Caco-2 (cell line): Measurements from ENCODE around the gene LIG1. TPM values are rescaled to one million over a fixed set of nuclear protein-coding genes. Genes with fewer than 3 reads are reported as not detected.

Experiments
- BruUV-seq: library from RNA; stranded (reverse); fragments of 400-500 nt; replicated peaks from 2 replicates; lab custom pipeline; 2021; lab: Mats Ljungman, UMichigan
- CTCF ChIA-PET: fragments of 300-600 bp; sonication (Branson Sonifier 250); formaldehyde crosslinking; loops from one replicate; lab custom pipeline; 2022; ENCODE audit warnings: antibody characterized with exemption; lab: Charles Lee
- POLR2A ChIA-PET: fragments of 300-600 bp; sonication (Branson Sonifier 250); formaldehyde crosslinking; loops from one replicate; lab custom pipeline; 2022; ENCODE audit warnings: antibody characterized with exemption; lab: Charles Lee
- DNase-seq, 2 experiments: peaks; one replicate each; pipeline versions ENCODE4 v3.0.0 to v3.0.0-alpha.2; 2020 to 2022
- H3K27me3 ChIP-seq: replicated peaks from 2 replicates; pipeline ENCODE4 v1.6.0; 2011; ENCODE audit warnings: low read length; ENCODE audit not compliant: control insufficient read depth, insufficient read depth
- H3K36me3 ChIP-seq: 2 replicates; pipeline ENCODE4 v1.5.1; 2011; ENCODE audit warnings: low read length; ENCODE audit not compliant: control insufficient read depth, insufficient read depth
- H3K4me1 ChIP-seq: fragments of 250-450 bp; sonication (Bioruptor Pico); 2 replicates; pipeline ENCODE4 v1.5.1; 2020; ENCODE audit warnings: mild to moderate bottlenecking
- H3K4me3 ChIP-seq: 2 replicates; pipeline ENCODE4 v1.5.1; 2011; ENCODE audit warnings: low read depth, mild to moderate bottlenecking, control low read depth, low read length
- H3K9me3 ChIP-seq: fragments of 250-450 bp; sonication (Bioruptor Pico); 2 replicates; pipeline ENCODE4 v1.5.1; 2020; ENCODE audit warnings: mild to moderate bottlenecking, moderate library complexity
- H3K27ac Mint-ChIP-seq: one replicate; pipeline ENCODE4 v1.8.0; 2022; ENCODE audit warnings: mixed read lengths; ENCODE audit not compliant: unreplicated experiment
- H3K27me3 Mint-ChIP-seq: one replicate; pipeline ENCODE4 v1.8.0; 2022; ENCODE audit warnings: mixed read lengths; ENCODE audit not compliant: insufficient read depth, unreplicated experiment
- H3K36me3 Mint-ChIP-seq: one replicate; pipeline ENCODE4 v1.8.0; 2022; ENCODE audit warnings: mild to moderate bottlenecking, mixed read lengths; ENCODE audit not compliant: insufficient read depth, unreplicated experiment
- H3K4me1 Mint-ChIP-seq: one replicate; pipeline ENCODE4 v1.8.0; 2022; ENCODE audit warnings: low read depth, mixed read lengths; ENCODE audit not compliant: unreplicated experiment
- H3K4me3 Mint-ChIP-seq: one replicate; pipeline ENCODE4 v1.8.0; 2022; ENCODE audit warnings: mild to moderate bottlenecking, moderate library complexity, mixed read lengths; ENCODE audit not compliant: unreplicated experiment
- H3K9me3 Mint-ChIP-seq: one replicate; pipeline ENCODE4 v1.8.0; 2022; ENCODE audit warnings: mixed read lengths; ENCODE audit not compliant: unreplicated experiment
- CTCF ChIP-seq, 2 experiments: fragments of 200-600 bp in 1 of 2; IDR thresholded peaks; 1 replicate in 1 of 2; 2 replicates in 1 of 2; pipeline versions ENCODE4 v1.5.1 to v1.8.0; 2011 to 2022; ENCODE audit warnings: antibody characterized with exemption in 1 of 2, control low read depth in 1 of 2, inconsistent platforms in 1 of 2, low read depth in 1 of 2, low read length in 1 of 2, mild to moderate bottlenecking in 1 of 2, moderate library complexity in 1 of 2; ENCODE audit not compliant: insufficient read depth in 1 of 2, severe bottlenecking in 1 of 2, unreplicated experiment in 1 of 2
- intact Hi-C: fragments of 100-400 bp; cut with micrococcal nuclease; formaldehyde crosslinking; loops from one replicate; pipeline ENCODE4 v1.10.0; 2022; ENCODE audit not compliant: unreplicated experiment
- total RNA-seq: library from RNA; stranded (reverse); gene quantifications from 2 replicates; pipeline ENCODE4 v1.2.3, GENCODE V29; 2022

The LIG1 gene
- total RNA-seq, 1 experiment from 2014 or later = 78.7 TPM

- Mint-ChIP-seq H3K36me3 (peaks cover 44% of the 10 kb centered on the region), H3K27ac (no peak overlapping the region), H3K9me3 (no peaks in the 10 kb centered on the region), H3K27me3 (no peaks in the 10 kb centered on the region), H3K4me1 (peaks cover 8% of the 10 kb centered on the region), H3K4me3 (no peak overlapping the region)
- H3K4me3 ChIP-seq = no peak overlapping the region
- CTCF ChIA-PET = no interaction called here
- no peak for DNase-seq
- POLR2A ChIA-PET = no interaction called here
- no peaks in the 10 kb centered on the region for H3K36me3 ChIP-seq
- intact Hi-C loops = no loop called here
- no peaks in the 10 kb centered on the region for H3K9me3 ChIP-seq
- TF ChIP-seq CTCF (IDR thresholded peaks at IDR 0.05; ENCODE audit: insufficient read depth in 1 of 2, low read depth in 1 of 2, low read length in 1 of 2, severe bottlenecking in 1 of 2, unreplicated experiment in 1 of 2) = no peak
- peaks cover 16% of the 10 kb centered on the region for H3K4me1 ChIP-seq
- H3K27me3 ChIP-seq = no peaks in the 10 kb centered on the region
- BruUV-seq = no TSS peak
Observed at GRCh38 chr19:48127561-48127960, 42.6 kb downstream of the LIG1 start.

- ChIA-PET POLR2A (interaction anchor here (0.7 kb wide), 1 partner anchor 14 kb away, joined by 8 read pairs; the partner anchor contains the start of gene PLA2G4C), CTCF (interaction anchor here (0.5 to 2.0 kb wide), 6 partner anchors 13 to 1767 kb away, joined by 3 to 7 read pairs (median 3); partner anchors contain the start of gene PLA2G4C)
- Mint-ChIP-seq H3K36me3 (peaks cover 43% of the 10 kb centered on the region), H3K4me3 (peak overlapping the region; percentile 21), H3K4me1 (peaks cover 12% of the 10 kb centered on the region), H3K9me3 (no peaks in the 10 kb centered on the region), H3K27ac (peak overlapping the region; percentile 58), H3K27me3 (no peaks in the 10 kb centered on the region)
- no TSS peak for BruUV-seq
- Histone ChIP-seq H3K27me3 (no peaks in the 10 kb centered on the region), H3K4me1 (peaks cover 16% of the 10 kb centered on the region), H3K9me3 (no peaks in the 10 kb centered on the region), H3K4me3 (no peak overlapping the region), H3K36me3 (no peaks in the 10 kb centered on the region)
- peak; percentile 15 to 36 for TF ChIP-seq CTCF (IDR thresholded peaks at IDR 0.05; ENCODE audit: insufficient read depth in 1 of 2, low read depth in 1 of 2, low read length in 1 of 2, severe bottlenecking in 1 of 2, unreplicated experiment in 1 of 2)
- intact Hi-C loops = loop anchor here (1.0 kb wide), 2 partner anchors 17 to 28 kb away; no protein-coding TSS in a partner anchor
- peak; percentile 64 to 78 for DNase-seq
Observed at GRCh38 chr19:48123907-48124651, 46.1 kb downstream of the LIG1 start.

- Histone ChIP-seq H3K9me3 (no peaks in the 10 kb centered on the region), H3K27me3 (no peaks in the 10 kb centered on the region), H3K4me3 (no peak overlapping the region), H3K4me1 (peaks cover 16% of the 10 kb centered on the region), H3K36me3 (no peaks in the 10 kb centered on the region)
- POLR2A ChIA-PET = no interaction called here
- intact Hi-C loops = no loop called here
- no peaks in the 10 kb centered on the region for H3K27me3 Mint-ChIP-seq
- TF ChIP-seq CTCF (IDR thresholded peaks at IDR 0.05; ENCODE audit: insufficient read depth in 1 of 2, low read depth in 1 of 2, low read length in 1 of 2, severe bottlenecking in 1 of 2, unreplicated experiment in 1 of 2) = no peak
- BruUV-seq = no TSS peak
- H3K36me3 Mint-ChIP-seq = peaks cover 40% of the 10 kb centered on the region
- no peaks in the 10 kb centered on the region for H3K9me3 Mint-ChIP-seq
- DNase-seq = no peak
- CTCF ChIA-PET = interaction anchor here (0.6 kb wide), 1 partner anchor 12 kb away, joined by 3 read pairs; the partner anchor contains the start of gene PLA2G4C
- H3K27ac Mint-ChIP-seq = no peak overlapping the region
- peaks cover 12% of the 10 kb centered on the region for H3K4me1 Mint-ChIP-seq
- no peak overlapping the region for H3K4me3 Mint-ChIP-seq
Observed at GRCh38 chr19:48122421-48122820, 47.7 kb downstream of the LIG1 start.
